Measurements from ENCODE around the gene IREB2.

- no peak for TF ChIP-seq POLR2A (IDR thresholded peaks at IDR 0.05)
- TF ChIP-seq, protein P1, sequence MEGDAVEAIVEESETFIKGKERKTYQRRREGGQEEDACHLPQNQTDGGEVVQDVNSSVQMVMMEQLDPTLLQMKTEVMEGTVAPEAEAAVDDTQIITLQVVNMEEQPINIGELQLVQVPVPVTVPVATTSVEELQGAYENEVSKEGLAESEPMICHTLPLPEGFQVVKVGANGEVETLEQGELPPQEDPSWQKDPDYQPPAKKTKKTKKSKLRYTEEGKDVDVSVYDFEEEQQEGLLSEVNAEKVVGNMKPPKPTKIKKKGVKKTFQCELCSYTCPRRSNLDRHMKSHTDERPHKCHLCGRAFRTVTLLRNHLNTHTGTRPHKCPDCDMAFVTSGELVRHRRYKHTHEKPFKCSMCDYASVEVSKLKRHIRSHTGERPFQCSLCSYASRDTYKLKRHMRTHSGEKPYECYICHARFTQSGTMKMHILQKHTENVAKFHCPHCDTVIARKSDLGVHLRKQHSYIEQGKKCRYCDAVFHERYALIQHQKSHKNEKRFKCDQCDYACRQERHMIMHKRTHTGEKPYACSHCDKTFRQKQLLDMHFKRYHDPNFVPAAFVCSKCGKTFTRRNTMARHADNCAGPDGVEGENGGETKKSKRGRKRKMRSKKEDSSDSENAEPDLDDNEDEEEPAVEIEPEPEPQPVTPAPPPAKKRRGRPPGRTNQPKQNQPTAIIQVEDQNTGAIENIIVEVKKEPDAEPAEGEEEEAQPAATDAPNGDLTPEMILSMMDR (IDR thresholded peaks at IDR 0.05): no peak
Measured at GRCh38 chr15:78417754-78418630, 20.0 kb upstream of the IREB2 start.
